Renal cortex interstitium (tissue), 11 donors: ENCODE data around the gene TTLL9. TPM values are rescaled to one million over a fixed set of nuclear protein-coding genes. Genes with fewer than 3 reads are reported as not detected.

Experiments used
- DNase-seq, 11 donors: peaks; one replicate each; pipeline ENCODE4 v3.0.0-alpha.2; 2013; ENCODE audit warnings: low read depth in 9 of 11, low spot score in 4 of 11; ENCODE audit errors: extremely low read depth in 1 of 11
- polyA plus RNA-seq, 3 donors: library from polyadenylated mRNA; unstranded; fragments of 120-200 nt; gene quantifications; one replicate each; pipeline ENCODE4 v1.2.1, GENCODE V29; 2013; ENCODE audit not compliant: insufficient read length in 3 of 3

Gene TTLL9
- polyA plus RNA-seq, 3 donors, result 3.0 to 7.5 (median 3.1) TPM

GRCh38 chr20:31989030-31989645, 118.7 kb downstream of the TTLL9 start:
- DNase-seq, result no peak

- no peak for DNase-seq
Observed at GRCh38 chr20:31990641-31991338, 120.4 kb downstream of the TTLL9 start.

- no peak for DNase-seq
Observed at GRCh38 chr20:31991339-31991705, 120.9 kb downstream of the TTLL9 start.

GRCh38 chr20:31992086-31992485, 121.7 kb downstream of the TTLL9 start:
- no peak for DNase-seq

Other genes starting within 250 kb of the TTLL9 start
- gene COX4I2, start 232.7 kb upstream of the TTLL9 start, polyA plus RNA-seq, result 1 to 10 TPM; 1.3 to 3.0 (median 2.8) TPM
- gene BCL2L1, start 147.8 kb upstream of the TTLL9 start, polyA plus RNA-seq, result 10 to 100 TPM; 75.0 to 80.7 (median 78.0) TPM
- 10 to 100 TPM; 38.2 to 61.1 (median 58.2) TPM for gene TPX2, start 131.3 kb upstream of the TTLL9 start, polyA plus RNA-seq
- gene MYLK2, start 51.3 kb upstream of the TTLL9 start, polyA plus RNA-seq, result 1 to 10 TPM in 1 of 3 donors, under 1 TPM in 2; 0.61 to 1.1 (median 0.81) TPM
- gene FOXS1, start 25.0 kb upstream of the TTLL9 start, polyA plus RNA-seq, result 1 to 10 TPM; 4.9 to 8.9 (median 5.2) TPM
- 10 to 100 TPM; 17.1 to 19.9 (median 19.6) TPM for gene DUSP15, start 107 bp upstream of the TTLL9 start, polyA plus RNA-seq
- 10 to 100 TPM; 19.5 to 21.8 (median 20.0) TPM for gene PDRG1, start 81.4 kb downstream of the TTLL9 start, polyA plus RNA-seq
- gene XKR7, start 97.5 kb downstream of the TTLL9 start, polyA plus RNA-seq, result under 1 TPM; 0.34 to 0.39 (median 0.36) TPM
- 1 to 10 TPM; 5.8 to 8.1 (median 7.9) TPM for gene CCM2L, start 139.8 kb downstream of the TTLL9 start, polyA plus RNA-seq
- gene HCK, start 181.6 kb downstream of the TTLL9 start, polyA plus RNA-seq, result 1 to 10 TPM; 2.2 to 3.3 (median 3.2) TPM
- gene TM9SF4, start 239.1 kb downstream of the TTLL9 start, polyA plus RNA-seq, result 10 to 100 TPM; 66.5 to 73.0 (median 68.9) TPM